ENCODE data around the gene TNFSF10.

- TF ChIP-seq, protein P1, sequence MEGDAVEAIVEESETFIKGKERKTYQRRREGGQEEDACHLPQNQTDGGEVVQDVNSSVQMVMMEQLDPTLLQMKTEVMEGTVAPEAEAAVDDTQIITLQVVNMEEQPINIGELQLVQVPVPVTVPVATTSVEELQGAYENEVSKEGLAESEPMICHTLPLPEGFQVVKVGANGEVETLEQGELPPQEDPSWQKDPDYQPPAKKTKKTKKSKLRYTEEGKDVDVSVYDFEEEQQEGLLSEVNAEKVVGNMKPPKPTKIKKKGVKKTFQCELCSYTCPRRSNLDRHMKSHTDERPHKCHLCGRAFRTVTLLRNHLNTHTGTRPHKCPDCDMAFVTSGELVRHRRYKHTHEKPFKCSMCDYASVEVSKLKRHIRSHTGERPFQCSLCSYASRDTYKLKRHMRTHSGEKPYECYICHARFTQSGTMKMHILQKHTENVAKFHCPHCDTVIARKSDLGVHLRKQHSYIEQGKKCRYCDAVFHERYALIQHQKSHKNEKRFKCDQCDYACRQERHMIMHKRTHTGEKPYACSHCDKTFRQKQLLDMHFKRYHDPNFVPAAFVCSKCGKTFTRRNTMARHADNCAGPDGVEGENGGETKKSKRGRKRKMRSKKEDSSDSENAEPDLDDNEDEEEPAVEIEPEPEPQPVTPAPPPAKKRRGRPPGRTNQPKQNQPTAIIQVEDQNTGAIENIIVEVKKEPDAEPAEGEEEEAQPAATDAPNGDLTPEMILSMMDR (conservative IDR thresholded peaks at IDR 0.05): no peak
- no peak for TF ChIP-seq EZH2 (IDR thresholded peaks at IDR 0.05; ENCODE audit: low read depth)
Observed at GRCh38 chr3:172520301-172520831, 2.9 kb downstream of the TNFSF10 start.
